ENCODE measurements around the gene PANK4.

The PANK4 gene

GRCh38 chr1:2534315-2534686 lies 7.9 kb upstream of the PANK4 start:
- no peak overlapping the region for H3K4me3 ChIP-seq
- peak overlapping the region in 6 of 21 experiments; percentile 4 to 83 (median 28) for H3K27ac ChIP-seq

GRCh38 chr1:2533365-2533764 lies 7.0 kb upstream of the PANK4 start:
- H3K4me3 ChIP-seq = no peak overlapping the region
- peak overlapping the region in 6 of 21 experiments; percentile 1 to 83 (median 30) for H3K27ac ChIP-seq

DNA sequence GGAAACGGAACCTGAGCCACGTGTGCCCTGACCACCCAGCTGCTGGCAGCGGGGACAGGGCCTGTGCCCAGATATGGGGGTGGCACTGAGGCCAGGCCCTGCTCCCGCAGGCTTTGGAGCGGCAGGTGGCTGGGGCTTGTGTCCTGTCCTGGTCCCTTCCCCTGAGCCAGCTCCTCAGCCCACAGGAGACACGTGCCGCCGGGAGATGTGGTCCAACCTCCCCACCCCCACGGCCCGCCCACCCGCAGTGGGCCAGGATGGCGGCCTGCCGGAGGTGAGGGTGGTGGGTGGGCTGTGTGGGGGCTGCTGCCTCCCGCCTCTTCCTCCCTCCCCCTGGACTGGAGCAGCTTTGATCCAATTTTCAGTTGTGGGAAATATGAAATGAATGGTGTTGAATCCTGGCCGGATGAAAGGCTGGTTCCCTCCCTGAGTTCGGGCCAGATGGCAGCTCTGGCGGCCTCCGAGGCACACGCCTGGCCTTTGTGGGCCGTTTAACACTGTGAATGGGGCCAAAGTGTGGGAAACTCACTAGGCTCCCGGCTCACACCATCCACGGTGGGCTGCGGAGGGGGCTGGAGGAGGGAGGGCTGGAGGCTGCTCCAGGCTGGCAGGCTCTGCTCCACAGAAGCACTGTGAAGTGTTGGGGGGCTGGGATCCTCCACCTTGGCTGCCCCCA lies 6.2 kb upstream of the PANK4 start:
- peak overlapping the region in 9 of 21 experiments; percentile 1 to 83 (median 41) for H3K27ac ChIP-seq

DNA sequence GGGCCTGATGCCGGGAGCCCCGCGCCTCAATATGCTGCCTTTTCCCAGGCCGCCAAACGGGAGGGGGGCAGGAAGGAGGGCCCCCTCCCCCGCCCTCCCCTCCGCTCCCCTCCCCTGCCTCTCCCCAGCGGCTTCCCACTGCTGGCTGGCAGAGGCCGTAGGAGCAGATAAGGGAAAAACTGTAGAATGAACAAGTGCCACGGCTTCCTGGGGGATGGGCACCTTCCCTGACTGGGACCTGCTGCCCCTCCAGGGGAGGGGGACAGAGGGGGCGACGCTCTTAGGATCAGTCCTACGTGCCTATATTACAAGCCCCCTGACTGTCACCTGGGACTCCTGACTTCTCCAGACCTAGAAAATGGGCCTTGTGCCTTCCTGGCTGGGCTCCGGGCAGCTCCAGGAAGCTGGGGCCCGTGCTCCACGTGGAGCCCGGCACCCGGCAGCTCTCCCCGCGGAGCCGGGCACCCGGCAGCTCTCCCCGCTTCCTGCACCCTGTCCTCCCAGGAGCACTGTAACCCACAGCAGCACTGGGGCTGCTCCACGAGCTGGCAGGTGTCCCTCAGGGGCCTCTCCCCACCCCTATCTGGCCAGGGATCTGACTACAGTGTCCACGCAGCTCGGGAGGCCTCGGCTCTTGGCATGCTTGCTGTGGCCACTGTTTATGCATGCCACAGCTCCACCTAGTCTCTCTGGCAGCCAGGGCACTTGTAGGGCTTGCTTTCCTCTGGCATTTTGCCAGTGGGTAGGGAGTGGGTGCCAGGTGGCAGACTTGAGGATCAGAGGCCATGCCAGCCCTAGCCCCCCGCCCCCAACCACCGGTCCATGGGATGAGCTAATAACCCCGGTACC lies 4.3 kb upstream of the PANK4 start:
- Histone ChIP-seq H3K27ac (peak overlapping the region in 9 of 21 experiments; percentile 7 to 68 (median 33)), H3K4me3 (peak overlapping the region in 6 of 7 experiments; percentile 11 to 35 (median 26))

More for the DNA sequence above, 6.2 kb upstream of the PANK4 start:
- no peak overlapping the region for H3K4me3 ChIP-seq

GRCh38 chr1:2529784-2530512 lies 3.6 kb upstream of the PANK4 start, which contains the start of gene HES5:
TSS of gene HES5 (minus strand) at chr1:2530263. CDS start at chr1:2530164, 99 bp downstream.
- peak within 1 kb of the TSS in 10 of 21 experiments; percentile 7 to 68 (median 40) for H3K27ac ChIP-seq
- H3K4me3 ChIP-seq = peak within 1 kb of the TSS; percentile 11 to 35 (median 25)

- H3K27ac ChIP-seq = peak overlapping the region in 7 of 21 experiments; percentile 14 to 68 (median 51)
Measured at GRCh38 chr1:2528966-2529783, 2.8 kb upstream of the PANK4 start.

GRCh38 chr1:2528611-2528965 lies 2.2 kb upstream of the PANK4 start:
- H3K4me3 ChIP-seq = peak overlapping the region in 1 of 7 experiments; percentile 35
- peak overlapping the region in 6 of 21 experiments; percentile 14 to 60 (median 38) for H3K27ac ChIP-seq

More at GRCh38 chr1:2528966-2529783, 2.8 kb upstream of the PANK4 start:
- peak overlapping the region; percentile 11 to 35 (median 25) for H3K4me3 ChIP-seq

DNA sequence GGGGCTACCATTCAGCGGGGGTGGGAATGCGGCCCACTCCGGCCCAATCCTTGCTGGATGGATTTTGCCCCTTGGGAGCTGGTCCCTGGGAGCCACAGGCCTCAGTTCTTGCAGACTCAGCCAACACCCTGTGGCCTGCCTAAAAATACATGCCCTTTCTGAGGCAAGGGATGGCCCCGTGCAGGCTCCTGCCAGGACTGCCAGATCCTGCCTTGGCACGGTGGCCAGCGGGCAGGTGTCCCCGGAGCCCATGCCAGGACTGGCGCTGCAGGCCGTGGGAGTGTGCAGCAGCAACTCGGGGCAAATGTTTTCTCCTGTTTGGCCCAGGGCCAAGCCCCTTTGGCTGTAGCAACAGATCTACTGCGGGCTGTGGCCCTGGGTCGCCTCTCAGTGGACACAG lies 1.6 kb upstream of the PANK4 start:
- H3K4me3 ChIP-seq = no peak overlapping the region
- H3K27ac ChIP-seq = peak overlapping the region in 7 of 21 experiments; percentile 28 to 85 (median 60)

- Histone ChIP-seq H3K4me3 (no peak overlapping the region), H3K27ac (peak overlapping the region in 12 of 21 experiments; percentile 28 to 91 (median 82))
Measured at GRCh38 chr1:2527556-2527860, 1.1 kb upstream of the PANK4 start.

DNA sequence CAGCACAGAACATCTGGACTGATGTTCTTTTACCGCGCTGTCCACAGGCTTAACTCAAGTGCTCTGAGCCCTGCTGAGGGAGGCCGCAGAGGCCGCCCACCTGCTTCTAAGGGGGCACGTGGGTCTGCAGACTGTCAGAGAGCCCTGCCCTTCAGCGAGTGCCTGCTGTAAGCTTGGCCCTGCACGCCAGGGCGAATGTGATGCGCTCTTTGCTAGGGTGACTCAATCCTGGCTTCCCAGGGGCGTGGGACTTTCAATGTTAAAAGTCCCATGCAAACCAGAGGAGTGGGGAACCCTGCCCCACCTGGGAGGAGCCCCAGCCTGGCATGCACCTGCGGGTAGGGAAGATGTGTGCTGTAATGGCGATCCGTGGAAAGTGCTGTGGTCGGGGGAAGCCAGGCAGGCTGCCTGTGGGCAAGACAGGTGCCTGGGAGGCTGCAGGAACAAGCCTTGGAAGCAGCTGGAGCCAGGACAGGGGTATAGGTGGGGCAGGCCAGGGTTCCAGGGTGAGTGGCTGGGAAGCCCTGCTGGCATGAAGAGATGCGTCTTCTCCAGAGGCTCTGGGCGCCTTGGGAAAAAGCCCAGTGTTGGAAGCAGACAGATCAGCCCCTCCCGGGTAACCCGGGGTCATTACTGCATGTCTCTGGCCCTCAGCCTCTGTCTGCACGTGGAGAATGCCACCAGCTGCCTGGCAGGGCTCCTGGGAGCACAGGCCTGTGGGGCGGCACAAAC lies 594 bp upstream of the PANK4 start:
- H3K27ac ChIP-seq = peak overlapping the region in 19 of 21 experiments; percentile 28 to 91 (median 81)
- H3K4me3 ChIP-seq = peak overlapping the region; percentile 88 to 96 (median 94)

DNA sequence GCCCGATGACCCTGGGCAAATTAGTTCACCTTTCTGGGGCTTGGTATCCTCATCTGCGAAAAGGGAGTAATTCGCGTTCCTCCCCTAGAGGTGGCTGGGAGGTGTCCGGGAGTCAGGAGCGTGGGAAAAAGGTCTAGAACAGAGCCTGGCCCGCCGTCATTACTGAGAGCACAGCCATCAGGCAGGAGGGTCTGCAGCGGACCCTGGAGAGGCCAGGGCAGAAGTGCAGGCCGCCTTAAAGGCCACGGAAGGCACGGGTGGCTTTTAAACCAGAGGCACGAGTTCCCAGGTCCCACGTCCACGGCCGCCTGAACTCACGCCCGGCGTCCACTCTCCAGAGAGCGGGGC lies 850 bp downstream of the PANK4 start:
- Histone ChIP-seq H3K27ac (peak overlapping the region in 20 of 21 experiments; percentile 65 to 91 (median 84)), H3K4me3 (peak overlapping the region; percentile 88 to 96 (median 94))

- peak overlapping the region in 7 of 21 experiments; percentile 10 to 90 (median 71) for H3K27ac ChIP-seq
- H3K4me3 ChIP-seq = no peak overlapping the region
Measured at GRCh38 chr1:2523891-2524609, 2.3 kb downstream of the PANK4 start.

- no peak overlapping the region for H3K4me3 ChIP-seq
- H3K27ac ChIP-seq = peak overlapping the region in 6 of 21 experiments; percentile 13 to 90 (median 72)
Measured at GRCh38 chr1:2523191-2523890, 3.1 kb downstream of the PANK4 start.

- no peak overlapping the region for H3K27ac ChIP-seq
- H3K4me3 ChIP-seq = no peak overlapping the region
Measured at GRCh38 chr1:2522230-2522629, 4.2 kb downstream of the PANK4 start.

GRCh38 chr1:2520806-2521205 lies 5.6 kb downstream of the PANK4 start:
- H3K27ac ChIP-seq = no peak overlapping the region

DNA sequence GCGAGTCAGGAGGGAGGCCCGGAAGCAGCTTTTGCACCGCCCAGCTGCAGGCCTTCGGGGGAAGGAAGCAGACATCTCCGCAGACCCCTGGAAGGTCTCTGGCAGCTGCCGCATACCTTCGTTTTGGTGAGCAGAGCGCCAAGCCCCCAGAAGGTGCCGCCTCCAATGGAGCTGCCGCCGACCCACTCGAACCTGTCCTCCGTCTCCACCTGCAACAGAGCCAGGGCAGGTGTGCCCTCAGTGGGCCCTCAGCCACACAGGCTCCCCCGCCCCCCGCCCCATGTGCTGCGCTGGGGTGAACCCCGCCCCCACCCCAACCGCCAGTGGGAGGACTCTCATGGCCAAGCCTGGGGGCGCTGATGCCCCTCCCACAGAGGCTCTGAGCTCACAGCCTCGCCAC lies 6.2 kb downstream of the PANK4 start:
- Histone ChIP-seq H3K27ac (no peak overlapping the region), H3K4me3 (no peak overlapping the region)

More at GRCh38 chr1:2520806-2521205, 5.6 kb downstream of the PANK4 start:
- H3K4me3 ChIP-seq = no peak overlapping the region

DNA sequence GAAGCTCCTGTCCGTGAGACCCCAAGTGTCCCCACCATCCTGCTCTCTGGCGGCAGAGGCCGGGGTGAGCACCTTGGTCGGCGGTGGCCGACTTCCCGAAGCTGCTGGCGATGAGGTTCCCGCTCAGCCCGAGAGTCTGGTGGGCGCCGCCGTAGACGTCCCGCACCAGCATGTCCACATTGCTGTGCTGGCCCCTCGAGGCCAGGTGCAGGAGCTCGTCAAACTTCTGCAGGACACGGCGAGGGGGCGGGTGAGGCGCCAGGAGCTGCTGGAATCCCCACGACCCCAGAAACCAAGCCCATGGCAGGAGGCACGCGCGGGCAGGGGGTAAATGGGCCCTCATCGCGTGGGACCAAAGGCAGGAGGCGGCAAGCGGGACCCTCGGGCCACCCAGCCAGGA lies 6.7 kb downstream of the PANK4 start:
- Histone ChIP-seq H3K4me3 (no peak overlapping the region), H3K27ac (no peak overlapping the region)
